ENCODE results near the gene CST8. TPM values are rescaled to one million over a fixed set of nuclear protein-coding genes. Genes with fewer than 3 reads are reported as not detected.

CST8 gene
- total and polyA plus RNA-seq, 2 of the 4 experiments (the other 2 are of a cell fraction) = not detected

- Histone ChIP-seq H4K91ac (ENCODE audit: insufficient read depth, low read depth, low read length) (no peak overlapping the region), H2BK120ac (ENCODE audit: low read depth, low read length) (no peak overlapping the region), H2BK15ac (ENCODE audit: low read depth, low read length) (no peak overlapping the region), H3K79me1 (ENCODE audit: low read depth in 1 of 2, low read length in 2 of 2) (no peaks in the 10 kb centered on the region), H4K5ac (ENCODE audit: low read depth, low read length) (no peak overlapping the region), H3K4ac (ENCODE audit: low read depth, low read length) (no peak overlapping the region), H4K8ac (ENCODE audit: low read depth in 2 of 2, low read length in 2 of 2) (no peak overlapping the region), H3K27ac (ENCODE audit: insufficient read depth, low read length) (no peak overlapping the region), H3K4me1 (ENCODE audit: control insufficient read depth, insufficient read depth, low read length) (no peaks in the 10 kb centered on the region), H3K56ac (ENCODE audit: extremely low read depth, insufficient read depth, low read length) (no peak overlapping the region), H2AK9ac (replicated peaks; ENCODE audit: low read depth, low read length, poor library complexity) (no peak overlapping the region), H3K23ac (ENCODE audit: low read depth, low read length) (no peak overlapping the region), H2BK5ac (ENCODE audit: low read depth, low read length, poor library complexity, severe bottlenecking) (no peak overlapping the region), H2BK20ac (ENCODE audit: low read depth, low read length) (no peak overlapping the region), H3K9me1 (ENCODE audit: insufficient read depth, low read length) (no peaks in the 10 kb centered on the region), H3K9ac (ENCODE audit: low read depth, low read length) (no peak overlapping the region), H2AFZ (replicated peaks; ENCODE audit: low read length, poor library complexity) (no peak overlapping the region), H3K9me3 (ENCODE audit: control insufficient read depth, insufficient read depth, low read length) (0 out of 2 replicates have a peak, but pooled peaks cover 2% of the 10 kb centered on the region), H3K4me2 (ENCODE audit: low read depth, low read length) (no peak overlapping the region), H2AK5ac (ENCODE audit: low read depth, low read length) (no peak overlapping the region), H3K18ac (ENCODE audit: low read depth, low read length) (no peak overlapping the region), H3K36me3 (ENCODE audit: control insufficient read depth, insufficient read depth, low read length) (no peaks in the 10 kb centered on the region), H3K27me3 (ENCODE audit: control insufficient read depth, insufficient read depth, low read length) (no peaks in the 10 kb centered on the region), H4K20me1 (ENCODE audit: insufficient read depth, low read length) (no peaks in the 10 kb centered on the region), H3K14ac (replicated peaks; ENCODE audit: low read depth, low read length) (no peak overlapping the region), H3K4me3 (ENCODE audit: insufficient read depth, low read depth, low read length) (no peak overlapping the region)
- ChIA-PET POLR2A (ENCODE audit: unreplicated experiment) (no interaction called here), CTCF (no interaction called here)
- TF ChIP-seq MAZ (IDR thresholded peaks at IDR 0.05; ENCODE audit: borderline replicate concordance, low read depth, low read length) = no peak
- no peak for TF ChIP-seq FOS (IDR thresholded peaks at IDR 0.05; ENCODE audit: low read depth, low read length)
- TF ChIP-seq CTCF (conservative IDR thresholded peaks at IDR 0.05; ENCODE audit: low read depth, low read length) = no peak
- no TSS peak for BruUV-seq (replicated peaks)
- intact Hi-C loops (cut with micrococcal nuclease) (no loop called here), in situ Hi-C loops (cut with MboI; ENCODE audit: low sequenced_read_pairs) (no loop called here), dilution Hi-C loops (cut with HindIII; ENCODE audit: low sequenced_read_pairs, unreplicated experiment) (no loop called here)
- WGBS, 2 experiments (ENCODE audit: extremely low coverage in 2 of 2, insufficient read length in 1 of 2) = no CpG with 5 or more reads among the region's 1 CpG
- ATAC-seq (ENCODE audit: low read depth) (no peak), DNase-seq (no peak)
Measured at GRCh38 chr20:23526850-23527249, 35.9 kb downstream of the CST8 start.
